Retinal pigment epithelial cell (primary cell): ENCODE data around the gene PIPOX.

ENCODE experiments used
- DNase-seq: peaks from one replicate; pipeline ENCODE4 v3.0.0-alpha.2; 2010; ENCODE audit warnings: low read depth
- H3K4me3 ChIP-seq: 2 replicates; pipeline ENCODE4 v1.5.1; 2011; ENCODE audit warnings: mild to moderate bottlenecking, low read length, control low read depth, moderate library complexity
- CTCF ChIP-seq: conservative IDR thresholded peaks from 2 replicates; pipeline ENCODE4 v1.5.1; 2011; ENCODE audit warnings: low read depth, low read length, control low read depth, inconsistent platforms

Gene PIPOX

GRCh38 chr17:29054835-29055234, 11.9 kb downstream of the PIPOX start:
- TF ChIP-seq CTCF, result no peak
- no peak overlapping the region for H3K4me3 ChIP-seq
- no peak for DNase-seq

GRCh38 chr17:29057361-29057760, 14.4 kb downstream of the PIPOX start:
- DNase-seq, result no peak
- H3K4me3 ChIP-seq, result no peak overlapping the region
- TF ChIP-seq CTCF, result no peak

GRCh38 chr17:29058391-29058790, 15.4 kb downstream of the PIPOX start:
- DNase-seq, result no peak
- TF ChIP-seq CTCF, result no peak
- H3K4me3 ChIP-seq, result no peak overlapping the region

- no peak for TF ChIP-seq CTCF
- no peak for DNase-seq
- H3K4me3 ChIP-seq, result no peak overlapping the region
Measured at GRCh38 chr17:29059281-29059680, 16.3 kb downstream of the PIPOX start.

GRCh38 chr17:29060475-29060874, 17.5 kb downstream of the PIPOX start:
- no peak overlapping the region for H3K4me3 ChIP-seq
- TF ChIP-seq CTCF, result no peak
- DNase-seq, result no peak

- TF ChIP-seq CTCF, result no peak
Measured at GRCh38 chr17:29061036-29061435, 18.1 kb downstream of the PIPOX start.

GRCh38 chr17:29062215-29062614, 19.3 kb downstream of the PIPOX start:
- no peak for DNase-seq
- no peak for TF ChIP-seq CTCF
- H3K4me3 ChIP-seq, result no peak overlapping the region

More at GRCh38 chr17:29061036-29061435, 18.1 kb downstream of the PIPOX start:
- no peak for DNase-seq
- no peak overlapping the region for H3K4me3 ChIP-seq
